HepG2 (cell line): ENCODE measurements around the gene DCPS.
"Not testable (repeated sequence)": the region's sequence is repeated elsewhere in the genome, so short reads cannot be mapped to it uniquely, and the experiment has no call there.

Source experiments
- AFF4 ChIP-seq: sonication (generic); formaldehyde crosslinking; IDR thresholded peaks from 2 replicates; pipeline ENCODE4 v1.4.0; 2020; ENCODE audit warnings: missing genetic modification reagents
- EP300 ChIP-seq, 3 experiments: sonication (generic) in 1 of 3; formaldehyde crosslinking in 1 of 3; IDR thresholded peaks; 2 replicates each; pipeline versions ENCODE4 v1.5.1 to v1.6.1; 2011 to 2020; ENCODE audit warnings: low read depth in 2 of 3, low read length in 2 of 3, borderline replicate concordance in 1 of 3, improper control_type of control experiment in 1 of 3, mild to moderate bottlenecking in 1 of 3, missing genetic modification reagents in 1 of 3, moderate library complexity in 1 of 3
- POLR2AphosphoS5 ChIP-seq: IDR thresholded peaks from 2 replicates; pipeline ENCODE4 v1.6.1; 2012; ENCODE audit warnings: low read depth, low read length
- SMARCE1 ChIP-seq: fragments of 450-650 bp; IDR thresholded peaks from 2 replicates; pipeline ENCODE4 v1.6.1; 2017; ENCODE audit warnings: borderline replicate concordance
- SNAPC5 ChIP-seq: sonication (generic); formaldehyde crosslinking; IDR thresholded peaks from 2 replicates; pipeline ENCODE4 v1.8.1; 2023; ENCODE audit warnings: mild to moderate bottlenecking, missing genetic modification reagents, borderline replicate concordance
- SRY ChIP-seq: sonication (generic); formaldehyde crosslinking; IDR thresholded peaks from 2 replicates; pipeline ENCODE4 v1.8.0; 2022; ENCODE audit warnings: mild to moderate bottlenecking, missing genetic modification reagents
- THAP9 ChIP-seq: sonication (generic); formaldehyde crosslinking; IDR thresholded peaks from 2 replicates; pipeline ENCODE4; 2020; ENCODE audit warnings: missing genetic modification reagents, mild to moderate bottlenecking, borderline replicate concordance
- ZIK1 ChIP-seq: sonication (generic); formaldehyde crosslinking; IDR thresholded peaks from 2 replicates; pipeline ENCODE4 v1.5.0; 2020; ENCODE audit warnings: mild to moderate bottlenecking, low read depth, missing genetic modification reagents, borderline replicate concordance
- ZSCAN5A ChIP-seq: sonication (generic); formaldehyde crosslinking; IDR thresholded peaks from 2 replicates; pipeline ENCODE4 v1.8.0; 2022; ENCODE audit warnings: mild to moderate bottlenecking, missing genetic modification reagents, borderline replicate concordance
- TF ChIP-seq, protein P1 (sequence below): sonication (generic); formaldehyde crosslinking; IDR thresholded peaks from 2 replicates; pipeline ENCODE4 v1.5.0; 2020; ENCODE audit warnings: mild to moderate bottlenecking, missing genetic modification reagents, moderate library complexity

- not testable (repeated sequence) for TF ChIP-seq ZSCAN5A; EP300 (IDR thresholded peaks at IDR 0.05; ENCODE audit: low read depth in 2 of 2, low read length in 2 of 2); EP300 (CRISPR knock-in tag; IDR thresholded peaks at IDR 0.05; ENCODE audit: borderline replicate concordance); THAP9 (CRISPR knock-in tag); SRY (CRISPR knock-in tag); POLR2AphosphoS5; SNAPC5; SMARCE1; AFF4 (CRISPR knock-in tag); ZIK1
- TF ChIP-seq, protein P1, sequence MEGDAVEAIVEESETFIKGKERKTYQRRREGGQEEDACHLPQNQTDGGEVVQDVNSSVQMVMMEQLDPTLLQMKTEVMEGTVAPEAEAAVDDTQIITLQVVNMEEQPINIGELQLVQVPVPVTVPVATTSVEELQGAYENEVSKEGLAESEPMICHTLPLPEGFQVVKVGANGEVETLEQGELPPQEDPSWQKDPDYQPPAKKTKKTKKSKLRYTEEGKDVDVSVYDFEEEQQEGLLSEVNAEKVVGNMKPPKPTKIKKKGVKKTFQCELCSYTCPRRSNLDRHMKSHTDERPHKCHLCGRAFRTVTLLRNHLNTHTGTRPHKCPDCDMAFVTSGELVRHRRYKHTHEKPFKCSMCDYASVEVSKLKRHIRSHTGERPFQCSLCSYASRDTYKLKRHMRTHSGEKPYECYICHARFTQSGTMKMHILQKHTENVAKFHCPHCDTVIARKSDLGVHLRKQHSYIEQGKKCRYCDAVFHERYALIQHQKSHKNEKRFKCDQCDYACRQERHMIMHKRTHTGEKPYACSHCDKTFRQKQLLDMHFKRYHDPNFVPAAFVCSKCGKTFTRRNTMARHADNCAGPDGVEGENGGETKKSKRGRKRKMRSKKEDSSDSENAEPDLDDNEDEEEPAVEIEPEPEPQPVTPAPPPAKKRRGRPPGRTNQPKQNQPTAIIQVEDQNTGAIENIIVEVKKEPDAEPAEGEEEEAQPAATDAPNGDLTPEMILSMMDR (CRISPR knock-in tag): not testable (repeated sequence)
Measured at GRCh38 chr11:126365508-126365907, 61.6 kb downstream of the DCPS start.
